ENCODE results near the gene SEC14L5. TPM values are rescaled to one million over a fixed set of nuclear protein-coding genes. Genes with fewer than 3 reads are reported as not detected.

The SEC14L5 gene
- total RNA-seq, 1 donor from 2014 or later: 0.16 TPM

DNA sequence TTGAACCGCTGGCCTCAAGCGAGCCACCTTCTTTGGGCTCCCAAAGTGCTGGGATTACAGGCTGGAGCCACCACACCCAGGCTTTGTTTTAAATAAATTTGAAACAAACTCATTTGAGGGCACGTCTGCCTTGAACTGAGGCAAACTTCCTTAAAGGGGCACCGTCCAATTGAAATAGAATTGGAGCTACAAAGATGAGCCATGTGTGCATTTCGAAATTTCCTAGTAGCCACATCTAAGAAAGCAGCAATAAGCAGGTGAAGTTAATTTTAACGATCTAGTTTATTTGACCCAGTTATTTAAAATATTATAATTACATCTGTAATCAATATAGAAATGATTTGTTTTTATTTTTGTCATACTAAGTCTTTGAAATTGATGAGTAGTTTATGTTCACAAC is 108.4 kb downstream of the SEC14L5 start:
- DNase-seq (ENCODE audit: low read depth): no peak

Other genes with a start within 250 kb of the SEC14L5 start
- gene ANKS3, start 224.1 kb upstream of the SEC14L5 start, total RNA-seq: 16.8 and 18.0 TPM in 2 replicates
- gene DNAAF8, start 223.8 kb upstream of the SEC14L5 start, total RNA-seq: 0.91 and 1.1 TPM in 2 replicates
- 10.9 and 16.1 TPM in 2 replicates for gene ZNF500, start 191.2 kb upstream of the SEC14L5 start, total RNA-seq
- not detected in 2 replicates for gene SEPTIN12, start 170.0 kb upstream of the SEC14L5 start, total RNA-seq
- not detected in 2 replicates for gene SMIM22, start 163.0 kb upstream of the SEC14L5 start, total RNA-seq
- 21.1 and 46.6 TPM in 2 replicates for gene ROGDI, start 155.7 kb upstream of the SEC14L5 start, total RNA-seq
- 39.7 and 56.3 TPM in 2 replicates for gene GLYR1, start 111.0 kb upstream of the SEC14L5 start, total RNA-seq
- 35.4 and 52.2 TPM in 2 replicates for gene UBN1, start 110.8 kb upstream of the SEC14L5 start, total RNA-seq
- 5.9 and 25.4 TPM in 2 replicates for gene PPL, start 21.2 kb upstream of the SEC14L5 start, total RNA-seq
- gene NAGPA, start 75.6 kb downstream of the SEC14L5 start, total RNA-seq: 14.4 and 38.8 TPM in 2 replicates
- gene C16orf89, start 107.6 kb downstream of the SEC14L5 start, total RNA-seq: 0.43 and 0.94 TPM in 2 replicates
- 16.9 and 20.6 TPM in 2 replicates for gene ALG1, start 113.5 kb downstream of the SEC14L5 start, total RNA-seq
- gene EEF2KMT, start 139.5 kb downstream of the SEC14L5 start, total RNA-seq: 25.1 TPM in 2 replicates